Cardiac muscle cell (in vitro differentiated cells and primary cell): ENCODE measurements around the gene ABCA1. TPM values are rescaled to one million over a fixed set of nuclear protein-coding genes. Genes with fewer than 3 reads are reported as not detected.

Experiments
- DNase-seq, 2 donors: peaks; one replicate each; pipeline versions ENCODE4 v3.0.0 to v3.0.0-alpha.2; 2010 to 2017; ENCODE audit warnings: low read depth in 1 of 2, low spot score in 1 of 2
- H3K27ac ChIP-seq: fragments of 200-600 bp; sonication (generic); 2 replicates; pipeline ENCODE4 v1.5.1; 2016
- H3K27me3 ChIP-seq: fragments of 200-600 bp; sonication (generic); 2 replicates; pipeline ENCODE4 v1.6.0; 2016; ENCODE audit warnings: control low read depth
- H3K36me3 ChIP-seq: fragments of 200-600 bp; sonication (generic); 2 replicates; pipeline ENCODE4 v1.5.1; 2016; ENCODE audit warnings: control low read depth
- H3K4me1 ChIP-seq: fragments of 200-600 bp; sonication (generic); 2 replicates; pipeline ENCODE4 v1.8.1; 2017; ENCODE audit warnings: low read depth, mild to moderate bottlenecking, mixed run types
- H3K4me3 ChIP-seq: fragments of 200-600 bp; sonication (generic); 2 replicates; pipeline ENCODE4 v1.5.1; 2016; ENCODE audit warnings: mild to moderate bottlenecking
- H3K9me3 ChIP-seq: fragments of 200-600 bp; sonication (generic); 2 replicates; pipeline ENCODE4 v1.5.1; 2017; ENCODE audit warnings: low read depth, mild to moderate bottlenecking, control low read depth
- polyA plus RNA-seq: library from polyadenylated mRNA; unstranded; fragments of >200 nt; fragmentation: Nextera tagmentation; extraction: Ambion mirVana; gene quantifications from 2 replicates; pipeline ENCODE4 v1.2.1, GENCODE V29; 2016
- total RNA-seq: library from RNA; depleted of rRNA; stranded (reverse); fragments of >200 nt; gene quantifications from 2 replicates; pipeline ENCODE4 v1.2.3, GENCODE V29; 2016
- TF ChIP-seq, protein P1 (sequence below): IDR thresholded peaks from 2 replicates; pipeline ENCODE4 v1.5.1; 2012; ENCODE audit warnings: low read depth, mild to moderate bottlenecking, low read length

Gene ABCA1
- total and polyA plus RNA-seq, 2 experiments from 2014 or later, result 2.5 to 23.0 TPM

DNA sequence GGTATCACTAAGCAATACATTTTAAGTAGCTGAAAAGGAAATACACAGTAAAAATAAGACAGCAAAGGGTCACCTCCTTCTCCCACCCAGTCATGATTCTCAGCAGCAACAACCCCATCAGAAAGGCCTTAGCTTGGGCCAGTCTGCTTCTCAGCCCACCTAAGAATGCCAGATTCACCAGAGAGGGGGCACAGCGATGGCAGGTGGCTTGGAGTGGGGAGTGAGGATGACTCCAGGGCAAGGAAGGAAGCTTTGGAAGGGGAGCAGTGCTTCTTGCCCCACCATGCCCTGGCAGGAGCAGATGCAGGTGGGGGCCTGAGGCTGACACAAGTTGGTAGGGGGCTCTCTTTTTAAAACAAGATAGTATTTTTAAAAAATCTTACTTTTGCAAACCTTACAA is 51.4 kb downstream of the ABCA1 start:
- H3K9me3 ChIP-seq, result no peaks in the 10 kb centered on the region
- no peak overlapping the region for H3K4me3 ChIP-seq
- peaks cover 8% of the 10 kb centered on the region for H3K4me1 ChIP-seq
- no peak overlapping the region for H3K27ac ChIP-seq
- no peaks in the 10 kb centered on the region for H3K27me3 ChIP-seq
- DNase-seq, result no peak
- H3K36me3 ChIP-seq, result no peaks in the 10 kb centered on the region
- TF ChIP-seq, protein P1, sequence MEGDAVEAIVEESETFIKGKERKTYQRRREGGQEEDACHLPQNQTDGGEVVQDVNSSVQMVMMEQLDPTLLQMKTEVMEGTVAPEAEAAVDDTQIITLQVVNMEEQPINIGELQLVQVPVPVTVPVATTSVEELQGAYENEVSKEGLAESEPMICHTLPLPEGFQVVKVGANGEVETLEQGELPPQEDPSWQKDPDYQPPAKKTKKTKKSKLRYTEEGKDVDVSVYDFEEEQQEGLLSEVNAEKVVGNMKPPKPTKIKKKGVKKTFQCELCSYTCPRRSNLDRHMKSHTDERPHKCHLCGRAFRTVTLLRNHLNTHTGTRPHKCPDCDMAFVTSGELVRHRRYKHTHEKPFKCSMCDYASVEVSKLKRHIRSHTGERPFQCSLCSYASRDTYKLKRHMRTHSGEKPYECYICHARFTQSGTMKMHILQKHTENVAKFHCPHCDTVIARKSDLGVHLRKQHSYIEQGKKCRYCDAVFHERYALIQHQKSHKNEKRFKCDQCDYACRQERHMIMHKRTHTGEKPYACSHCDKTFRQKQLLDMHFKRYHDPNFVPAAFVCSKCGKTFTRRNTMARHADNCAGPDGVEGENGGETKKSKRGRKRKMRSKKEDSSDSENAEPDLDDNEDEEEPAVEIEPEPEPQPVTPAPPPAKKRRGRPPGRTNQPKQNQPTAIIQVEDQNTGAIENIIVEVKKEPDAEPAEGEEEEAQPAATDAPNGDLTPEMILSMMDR, result no peak

DNA sequence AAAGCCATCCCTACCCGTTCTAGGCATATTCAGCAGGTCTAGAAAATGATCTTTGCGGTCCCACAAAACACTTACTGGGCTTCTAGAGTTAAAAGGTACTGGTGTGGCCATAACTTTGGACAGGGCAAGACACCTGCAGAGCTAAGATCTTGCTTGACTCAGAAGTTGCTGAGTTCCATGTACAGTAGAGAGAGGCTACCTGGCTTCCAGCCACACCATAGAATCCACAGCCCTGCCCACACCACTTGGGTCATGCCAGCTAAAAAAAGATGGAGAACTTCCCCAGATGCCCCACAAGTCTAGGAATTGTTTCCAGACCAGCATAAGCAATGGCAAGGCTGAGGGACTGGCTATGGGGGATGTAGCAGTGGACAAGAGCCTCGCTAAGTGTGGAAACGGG is 52.1 kb downstream of the ABCA1 start:
- TF ChIP-seq, protein P1, result no peak
- Histone ChIP-seq H3K4me1 (peaks cover 8% of the 10 kb centered on the region), H3K36me3 (no peaks in the 10 kb centered on the region), H3K27me3 (no peaks in the 10 kb centered on the region), H3K27ac (no peak overlapping the region), H3K4me3 (no peak overlapping the region), H3K9me3 (no peaks in the 10 kb centered on the region)
- no peak for DNase-seq

DNA sequence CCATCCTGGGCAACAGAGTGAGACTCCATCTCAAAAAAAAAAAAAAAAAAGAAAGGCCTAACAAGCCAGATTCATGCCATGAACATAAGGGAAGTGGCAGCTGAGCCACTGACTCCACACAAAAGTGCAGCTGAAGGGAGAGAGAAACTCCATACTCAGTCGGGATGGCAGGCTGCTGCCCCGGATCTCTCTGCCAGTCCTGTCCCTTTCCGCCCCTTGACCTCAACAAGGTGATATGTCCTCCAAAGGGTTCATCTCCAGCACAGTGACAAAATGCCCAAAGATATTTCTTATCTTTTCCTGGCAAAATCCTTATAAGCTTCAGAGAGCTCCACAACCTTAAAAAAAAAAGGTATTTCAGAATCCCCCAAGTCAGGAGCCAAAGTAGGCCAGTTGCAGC is 52.6 kb downstream of the ABCA1 start:
- DNase-seq, result no peak
- TF ChIP-seq, protein P1, result no peak
- Histone ChIP-seq H3K9me3 (no peaks in the 10 kb centered on the region), H3K27ac (no peak overlapping the region), H3K4me1 (peaks cover 8% of the 10 kb centered on the region), H3K4me3 (no peak overlapping the region), H3K27me3 (no peaks in the 10 kb centered on the region), H3K36me3 (no peaks in the 10 kb centered on the region)

DNA sequence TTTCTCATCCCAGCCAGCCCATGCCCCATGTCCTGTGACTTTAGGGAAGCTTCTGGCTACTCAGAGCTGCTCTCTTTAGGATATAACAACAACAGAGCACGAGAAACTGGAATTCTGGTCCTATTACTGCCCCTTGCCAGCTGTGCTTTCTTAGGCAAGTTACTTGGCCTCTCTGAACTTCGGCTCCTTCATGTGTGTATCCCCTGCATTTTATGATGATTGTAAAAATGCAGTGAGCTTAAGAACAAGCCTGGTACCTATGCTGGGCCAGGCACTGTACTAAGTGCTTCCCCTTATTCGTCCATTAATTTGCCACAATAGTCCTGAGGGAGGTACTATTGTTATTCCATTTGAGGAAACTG is 54.5 kb downstream of the ABCA1 start:
- TF ChIP-seq, protein P1, result no peak
- DNase-seq, result no peak
- Histone ChIP-seq H3K36me3 (no peaks in the 10 kb centered on the region), H3K9me3 (no peaks in the 10 kb centered on the region), H3K27me3 (no peaks in the 10 kb centered on the region), H3K27ac (peak overlapping the region; percentile 45), H3K4me1 (peaks cover 24% of the 10 kb centered on the region), H3K4me3 (no peak overlapping the region)

DNA sequence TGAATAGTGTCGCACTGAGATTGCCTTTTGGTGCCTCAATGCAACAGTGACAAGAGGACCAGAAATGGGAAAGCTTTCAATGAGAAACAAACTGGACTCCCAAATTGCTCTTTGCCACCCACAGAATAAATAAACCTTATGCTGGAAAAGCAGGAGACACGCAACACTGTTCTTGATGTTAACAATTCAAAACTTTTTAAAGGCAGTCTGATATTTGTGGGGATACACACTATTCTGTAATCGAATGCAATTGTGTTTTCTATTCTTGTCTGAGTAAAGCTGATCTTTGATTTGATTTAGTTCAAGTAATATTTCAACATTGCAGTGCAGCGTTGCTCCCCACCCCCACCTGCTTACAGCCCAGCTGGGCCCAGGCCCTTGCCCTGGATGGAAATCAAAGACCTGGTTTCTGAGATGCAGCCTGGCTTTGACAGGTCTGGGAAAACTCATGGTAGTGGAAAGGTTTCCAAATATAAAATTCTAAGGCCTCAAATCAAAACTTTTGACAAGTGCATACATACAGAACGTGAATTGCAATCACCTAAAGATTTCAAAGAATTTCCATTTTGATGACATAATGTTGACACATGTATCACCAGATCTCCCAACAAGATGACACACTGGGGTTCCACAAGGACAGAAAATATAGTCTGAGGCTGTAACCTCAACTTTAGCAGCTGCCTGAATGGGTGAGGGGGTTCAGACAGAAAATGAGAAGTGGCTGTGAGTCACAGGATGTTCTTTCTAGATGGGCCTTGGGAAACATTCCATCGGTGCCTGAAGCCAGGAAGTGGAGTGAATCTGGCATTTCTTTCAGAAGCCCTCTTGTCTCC is 55.1 kb downstream of the ABCA1 start:
- DNase-seq, result peak; percentile 13 to 85
- no peaks in the 10 kb centered on the region for H3K36me3 ChIP-seq
- peak overlapping the region; percentile 45 for H3K27ac ChIP-seq
- H3K27me3 ChIP-seq, result no peaks in the 10 kb centered on the region
- no peaks in the 10 kb centered on the region for H3K9me3 ChIP-seq
- TF ChIP-seq, protein P1, result no peak
- H3K4me1 ChIP-seq, result peaks cover 28% of the 10 kb centered on the region
- no peak overlapping the region for H3K4me3 ChIP-seq
